HG03159 (cell line): ENCODE measurements around the gene PSMB3.

Source experiments
- ATAC-seq: cut with Tn5 transposase; IDR thresholded peaks from one replicate; pipeline ENCODE4 v1.9.1; 2021; ENCODE audit warnings: mild to moderate bottlenecking, moderate library complexity; ENCODE audit not compliant: unreplicated experiment

Gene PSMB3

GRCh38 chr17:38791162-38791561 lies 38.6 kb downstream of the PSMB3 start:
- no peak for ATAC-seq

GRCh38 chr17:38794221-38794620 lies 41.7 kb downstream of the PSMB3 start:
- ATAC-seq: no peak

DNA sequence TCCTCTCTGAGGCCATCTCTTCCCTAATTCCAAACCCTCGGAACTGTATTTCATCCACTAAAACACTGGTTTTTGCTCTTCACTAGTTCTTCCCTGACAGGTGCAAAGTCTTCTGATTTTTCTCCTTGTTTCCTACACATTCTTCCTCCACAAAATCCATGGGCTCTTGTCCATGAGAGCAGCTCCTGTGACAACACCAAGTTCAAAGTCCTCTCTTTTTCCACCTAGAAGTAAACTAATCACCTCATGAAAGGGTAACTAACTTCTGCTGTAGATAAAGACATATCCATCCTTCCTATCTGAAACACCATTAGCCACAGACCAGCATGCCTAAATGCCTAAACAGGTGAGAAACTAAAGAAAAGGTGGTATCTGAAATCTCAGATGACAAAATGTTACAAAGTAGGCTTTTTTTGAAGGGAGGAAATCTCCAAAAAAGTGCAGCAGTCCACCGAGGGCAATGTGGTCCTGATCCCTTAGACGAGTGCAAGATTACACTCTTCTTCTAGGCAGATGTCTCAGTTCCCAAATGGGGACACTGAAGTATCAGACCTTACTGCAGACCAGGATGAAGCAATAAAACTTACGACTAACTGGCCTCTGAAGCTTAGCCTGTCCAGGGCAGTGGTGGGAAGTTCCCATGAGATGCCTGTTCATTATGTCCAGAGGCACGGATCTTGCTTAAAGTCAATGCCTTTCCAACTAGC lies 44.1 kb downstream of the PSMB3 start:
- no peak for ATAC-seq

DNA sequence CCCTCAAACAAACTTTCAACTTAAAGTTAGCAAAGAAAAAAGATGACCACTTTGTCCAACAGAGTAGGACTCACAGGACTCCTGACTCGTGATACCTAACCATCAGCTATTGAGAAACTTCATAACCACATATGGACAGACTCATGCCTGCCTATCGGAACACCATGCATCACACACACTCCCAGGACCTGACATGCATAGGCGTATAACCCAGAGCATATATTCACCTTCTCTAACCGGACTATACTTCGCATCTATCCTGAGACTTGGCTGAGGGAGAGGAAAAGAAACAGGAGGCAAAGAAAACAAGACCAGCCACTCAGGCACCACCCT lies 44.6 kb downstream of the PSMB3 start:
- no peak for ATAC-seq

GRCh38 chr17:38797828-38798227 lies 45.3 kb downstream of the PSMB3 start:
- ATAC-seq: no peak

DNA sequence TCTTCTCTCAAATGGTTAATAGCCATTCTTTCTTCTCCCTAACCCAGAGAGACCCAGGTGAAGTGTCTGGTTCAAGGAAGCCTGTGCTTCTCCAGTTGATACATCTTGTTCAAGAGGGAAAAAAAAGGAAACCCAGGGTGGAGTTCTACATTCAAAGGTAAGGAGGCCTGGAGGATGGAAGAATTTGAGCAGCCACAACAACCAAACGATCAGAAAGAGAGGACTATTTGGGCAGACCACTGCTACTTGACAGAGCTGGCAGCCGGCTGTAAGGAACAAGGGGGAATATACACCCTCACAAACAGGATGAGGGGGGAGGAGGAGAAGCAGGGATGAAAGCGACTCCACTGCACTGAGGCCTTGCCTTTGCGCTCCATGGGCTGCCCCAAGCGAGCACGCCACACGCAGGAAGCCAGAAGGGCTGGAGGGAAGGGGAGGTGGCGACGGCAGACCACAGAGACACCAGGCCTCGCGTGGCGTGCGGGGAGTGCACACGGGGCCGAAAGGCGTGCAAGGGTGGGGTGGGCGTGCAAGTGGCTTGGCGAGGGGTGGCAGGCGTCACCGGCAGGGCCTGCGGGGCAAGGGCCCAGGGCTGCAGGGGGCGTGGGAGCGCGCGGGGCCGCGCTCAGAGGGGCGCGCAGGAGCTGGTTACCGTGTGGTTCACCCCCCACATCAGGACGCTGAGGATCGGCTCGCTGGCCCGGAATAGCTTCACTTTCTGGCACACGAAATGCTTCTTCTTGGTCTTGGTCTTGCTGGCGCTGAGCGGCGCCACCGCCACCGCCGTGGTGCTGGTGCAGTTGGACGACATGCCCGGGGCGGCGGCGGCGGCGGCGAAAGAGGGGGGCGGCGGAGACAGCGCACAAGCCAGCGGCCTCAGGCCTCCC lies 46.3 kb downstream of the PSMB3 start:
- ATAC-seq: peak; percentile 32

- peak; percentile 79 for ATAC-seq
Observed at GRCh38 chr17:38799501-38800236, 47.1 kb downstream of the PSMB3 start, which contains the start of gene PIP4K2B. Gene PIP4K2B (minus strand): TSS chr17:38799556. CDS start chr17:38799424, 132 bp downstream.

DNA sequence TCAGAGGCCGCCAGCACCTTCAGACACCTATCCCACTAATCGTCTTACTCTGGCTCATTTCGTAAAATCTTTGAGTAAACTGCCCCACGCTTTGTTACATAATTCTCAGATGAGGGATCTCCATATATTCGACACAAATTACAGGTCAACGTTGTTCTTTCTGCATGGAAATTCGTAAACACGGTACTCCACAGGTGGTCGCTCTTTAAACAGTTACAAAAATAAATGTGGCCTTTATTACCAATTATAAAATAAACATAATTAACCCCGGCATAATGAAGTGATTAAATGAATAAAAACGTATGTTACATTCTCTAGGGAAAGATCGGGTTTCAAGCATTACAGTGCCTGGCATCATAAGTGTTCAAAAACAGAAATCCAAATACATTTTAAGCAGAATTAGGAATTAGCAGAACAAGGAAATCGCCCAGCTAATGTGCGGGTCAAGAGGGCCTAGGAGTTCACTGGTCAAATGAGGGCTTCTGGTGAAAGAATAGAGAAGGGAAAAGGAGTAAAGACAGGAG lies 47.8 kb downstream of the PSMB3 start:
- no peak for ATAC-seq

- no peak for ATAC-seq
Observed at GRCh38 chr17:38809828-38810227, 57.3 kb downstream of the PSMB3 start.
